IPS-15b (cell line): ENCODE measurements around the gene AP4E1.
"Not testable (repeated sequence)": the region's sequence is repeated elsewhere in the genome, so short reads cannot be mapped to it uniquely, and the experiment has no call there.

Source experiments
- H3K27me3 ChIP-seq: one replicate; pipeline ENCODE4 v1.6.1; 2013; ENCODE audit warnings: low read length; ENCODE audit not compliant: control insufficient read depth, insufficient read depth
- H3K36me3 ChIP-seq: one replicate; pipeline ENCODE4 v1.6.1; 2013; ENCODE audit warnings: low read length; ENCODE audit not compliant: control insufficient read depth, insufficient read depth
- H3K4me1 ChIP-seq: one replicate; pipeline ENCODE4 v1.6.1; 2013; ENCODE audit warnings: mild to moderate bottlenecking, low read length; ENCODE audit not compliant: control insufficient read depth, insufficient read depth
- H3K4me3 ChIP-seq: one replicate; pipeline ENCODE4 v1.5.1; 2013; ENCODE audit warnings: low read depth, low read length
- H3K9ac ChIP-seq: one replicate; pipeline ENCODE4 v1.6.1; 2013; ENCODE audit warnings: low read depth, mild to moderate bottlenecking, low read length
- H3K9me3 ChIP-seq: one replicate; pipeline ENCODE4 v1.6.1; 2013; ENCODE audit warnings: mild to moderate bottlenecking, low read length; ENCODE audit not compliant: control insufficient read depth, insufficient read depth

AP4E1 gene

GRCh38 chr15:51037474-51037873 is 129.0 kb downstream of the AP4E1 start:
- not testable (repeated sequence) for H3K36me3 ChIP-seq, H3K9me3 ChIP-seq, H3K27me3 ChIP-seq, H3K4me1 ChIP-seq
- peak overlapping the region; percentile 63 for H3K9ac ChIP-seq
- peak overlapping the region; percentile 22 for H3K4me3 ChIP-seq

- no peak overlapping the region for H3K9ac ChIP-seq
- peaks cover 2% of the 10 kb centered on the region for H3K4me1 ChIP-seq
- no peaks in the 10 kb centered on the region for H3K36me3 ChIP-seq
- no peaks in the 10 kb centered on the region for H3K9me3 ChIP-seq
- peak overlapping the region; percentile 22 for H3K4me3 ChIP-seq
- H3K27me3 ChIP-seq = no peaks in the 10 kb centered on the region
These were observed 129.9 kb downstream of the AP4E1 start for GRCh38 chr15:51038162-51038973.

- H3K4me3 ChIP-seq = no peak overlapping the region
- H3K36me3 ChIP-seq = no peaks in the 10 kb centered on the region
- no peaks in the 10 kb centered on the region for H3K27me3 ChIP-seq
- no peak overlapping the region for H3K9ac ChIP-seq
- peaks cover 2% of the 10 kb centered on the region for H3K4me1 ChIP-seq
- H3K9me3 ChIP-seq = no peaks in the 10 kb centered on the region
These were observed 130.5 kb downstream of the AP4E1 start for GRCh38 chr15:51038974-51039319.

- no peaks in the 10 kb centered on the region for H3K9me3 ChIP-seq
- no peaks in the 10 kb centered on the region for H3K27me3 ChIP-seq
- H3K4me1 ChIP-seq = no peaks in the 10 kb centered on the region
- no peak overlapping the region for H3K4me3 ChIP-seq
- H3K36me3 ChIP-seq = no peaks in the 10 kb centered on the region
- no peak overlapping the region for H3K9ac ChIP-seq
These were observed 135.7 kb downstream of the AP4E1 start for GRCh38 chr15:51044037-51044727.

- Histone ChIP-seq H3K9ac (no peak overlapping the region), H3K36me3 (no peaks in the 10 kb centered on the region), H3K9me3 (no peaks in the 10 kb centered on the region), H3K4me3 (no peak overlapping the region), H3K27me3 (no peaks in the 10 kb centered on the region), H3K4me1 (no peaks in the 10 kb centered on the region)
These were observed 137.5 kb downstream of the AP4E1 start for GRCh38 chr15:51046016-51046415.

GRCh38 chr15:51046799-51047449 is 138.4 kb downstream of the AP4E1 start:
- Histone ChIP-seq H3K27me3 (no peaks in the 10 kb centered on the region), H3K4me1 (no peaks in the 10 kb centered on the region), H3K9ac (no peak overlapping the region), H3K9me3 (no peaks in the 10 kb centered on the region), H3K36me3 (no peaks in the 10 kb centered on the region), H3K4me3 (no peak overlapping the region)

- Histone ChIP-seq H3K9ac (no peak overlapping the region), H3K27me3 (no peaks in the 10 kb centered on the region), H3K36me3 (no peaks in the 10 kb centered on the region), H3K9me3 (no peaks in the 10 kb centered on the region), H3K4me3 (no peak overlapping the region), H3K4me1 (no peaks in the 10 kb centered on the region)
These were observed 139.8 kb downstream of the AP4E1 start for GRCh38 chr15:51048308-51048707.

GRCh38 chr15:51049081-51049480 is 140.6 kb downstream of the AP4E1 start:
- Histone ChIP-seq H3K27me3 (no peaks in the 10 kb centered on the region), H3K4me3 (no peak overlapping the region), H3K9me3 (no peaks in the 10 kb centered on the region), H3K9ac (no peak overlapping the region), H3K36me3 (no peaks in the 10 kb centered on the region), H3K4me1 (no peaks in the 10 kb centered on the region)

- H3K27me3 ChIP-seq = no peaks in the 10 kb centered on the region
- no peak overlapping the region for H3K9ac ChIP-seq
- H3K4me3 ChIP-seq = no peak overlapping the region
- peaks cover 6% of the 10 kb centered on the region for H3K4me1 ChIP-seq
- H3K9me3 ChIP-seq = no peaks in the 10 kb centered on the region
- no peaks in the 10 kb centered on the region for H3K36me3 ChIP-seq
These were observed 143.3 kb downstream of the AP4E1 start for GRCh38 chr15:51051776-51052175.

GRCh38 chr15:51053571-51053970 is 145.1 kb downstream of the AP4E1 start:
- no peak overlapping the region for H3K4me3 ChIP-seq
- no peaks in the 10 kb centered on the region for H3K36me3 ChIP-seq
- no peak overlapping the region for H3K9ac ChIP-seq
- peaks cover 6% of the 10 kb centered on the region for H3K4me1 ChIP-seq
- H3K9me3 ChIP-seq = no peaks in the 10 kb centered on the region
- no peaks in the 10 kb centered on the region for H3K27me3 ChIP-seq

GRCh38 chr15:51054535-51054934 is 146.1 kb downstream of the AP4E1 start:
- Histone ChIP-seq H3K27me3 (no peaks in the 10 kb centered on the region), H3K4me3 (no peak overlapping the region), H3K9ac (no peak overlapping the region), H3K9me3 (no peaks in the 10 kb centered on the region), H3K4me1 (peaks cover 6% of the 10 kb centered on the region), H3K36me3 (no peaks in the 10 kb centered on the region)
